H7 (cell line): Measurements from ENCODE around the gene CCNT2. TPM values are rescaled to one million over a fixed set of nuclear protein-coding genes. Genes with fewer than 3 reads are reported as not detected.
"Not testable (repeated sequence)": the region's sequence is repeated elsewhere in the genome, so short reads cannot be mapped to it uniquely, and the experiment has no call there.

Source experiments
- DNase-seq: peaks from one replicate; pipeline ENCODE4 v3.0.0; 2012
- H3K27me3 ChIP-seq: 2 replicates; pipeline ENCODE4 v1.6.0; 2011; ENCODE audit warnings: mild to moderate bottlenecking, low read length; ENCODE audit not compliant: control insufficient read depth, insufficient read depth
- H3K36me3 ChIP-seq: replicated peaks from 2 replicates; pipeline ENCODE4 v1.5.1; 2011; ENCODE audit warnings: low read length; ENCODE audit not compliant: control insufficient read depth, insufficient read depth
- H3K4me3 ChIP-seq: 2 replicates; pipeline ENCODE4 v1.5.1; 2011; ENCODE audit warnings: low read depth, mild to moderate bottlenecking, control low read depth, low read length, moderate library complexity; ENCODE audit not compliant: insufficient read depth
- total RNA-seq: library from RNA; depleted of rRNA; stranded (reverse); fragments of >200 nt; shearing (Covaris generic); gene quantifications from 2 replicates; pipeline ENCODE4 v1.2.3, GENCODE V29; 2014

Gene CCNT2
- total RNA-seq, 1 experiment from 2014 or later = 30.1 TPM

DNA sequence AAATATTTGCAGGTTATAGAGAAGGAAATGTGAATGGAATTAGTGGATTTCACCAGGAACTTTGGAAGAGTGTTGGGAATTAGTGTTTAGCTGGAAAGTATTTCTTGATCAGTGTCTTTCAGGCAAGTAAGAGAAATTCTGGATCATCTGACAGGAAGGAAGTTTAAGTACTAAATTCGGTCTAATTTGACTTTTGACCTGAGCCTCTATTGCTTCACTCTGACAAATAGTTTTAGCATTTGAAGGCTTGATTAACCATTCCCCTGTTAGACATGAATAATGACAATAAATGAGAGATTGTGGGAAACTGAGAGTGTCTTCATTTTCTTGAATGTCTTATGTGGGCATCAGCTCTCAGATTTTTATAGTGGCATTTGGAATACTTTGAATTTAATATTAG, 16.0 kb downstream of the CCNT2 start:
- peaks cover 3% of the 10 kb centered on the region for H3K36me3 ChIP-seq
- no peak for DNase-seq
- no peaks in the 10 kb centered on the region for H3K27me3 ChIP-seq
- no peak overlapping the region for H3K4me3 ChIP-seq

DNA sequence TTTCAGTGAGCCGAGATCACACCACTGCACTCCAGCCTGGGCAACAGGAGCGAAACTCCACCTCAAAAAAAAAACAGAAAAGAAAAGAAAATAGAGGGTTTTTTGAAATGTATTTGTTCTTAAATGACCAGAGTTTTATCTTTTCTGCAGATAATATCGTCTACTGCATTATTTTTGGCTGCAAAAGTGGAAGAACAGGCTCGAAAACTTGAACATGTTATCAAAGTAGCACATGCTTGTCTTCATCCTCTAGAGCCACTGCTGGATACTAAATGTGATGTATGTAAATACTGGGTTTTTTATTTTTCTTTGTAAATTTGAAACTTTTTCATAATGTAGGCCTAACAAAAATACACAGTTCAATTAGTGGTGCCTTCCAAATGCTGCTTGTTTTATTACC, 18.1 kb downstream of the CCNT2 start:
- Histone ChIP-seq H3K4me3 (no peak overlapping the region), H3K27me3 (no peaks in the 10 kb centered on the region), H3K36me3 (peaks cover 3% of the 10 kb centered on the region)
- no peak for DNase-seq

DNA sequence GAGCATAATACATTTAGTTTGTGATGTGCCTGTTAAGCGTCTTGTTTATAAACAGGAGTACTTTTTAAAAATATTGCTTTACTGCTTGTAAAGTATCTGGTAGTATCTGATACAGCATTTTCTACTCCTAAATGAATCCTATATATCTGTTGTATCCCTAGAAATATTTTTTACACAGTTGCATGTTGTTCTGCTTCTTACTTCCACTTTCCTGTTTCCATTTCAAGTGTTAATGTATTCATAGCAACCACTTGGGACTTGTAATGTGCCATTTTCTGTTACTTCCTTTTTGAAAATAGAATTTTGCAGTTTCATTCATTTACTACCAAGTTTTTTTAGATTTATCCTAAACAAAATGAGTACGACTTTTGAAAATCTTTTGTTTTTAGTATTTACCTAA, 24.9 kb downstream of the CCNT2 start:
- DNase-seq = no peak
- no peaks in the 10 kb centered on the region for H3K27me3 ChIP-seq
- no peak overlapping the region for H3K4me3 ChIP-seq
- H3K36me3 ChIP-seq = peaks cover 5% of the 10 kb centered on the region

DNA sequence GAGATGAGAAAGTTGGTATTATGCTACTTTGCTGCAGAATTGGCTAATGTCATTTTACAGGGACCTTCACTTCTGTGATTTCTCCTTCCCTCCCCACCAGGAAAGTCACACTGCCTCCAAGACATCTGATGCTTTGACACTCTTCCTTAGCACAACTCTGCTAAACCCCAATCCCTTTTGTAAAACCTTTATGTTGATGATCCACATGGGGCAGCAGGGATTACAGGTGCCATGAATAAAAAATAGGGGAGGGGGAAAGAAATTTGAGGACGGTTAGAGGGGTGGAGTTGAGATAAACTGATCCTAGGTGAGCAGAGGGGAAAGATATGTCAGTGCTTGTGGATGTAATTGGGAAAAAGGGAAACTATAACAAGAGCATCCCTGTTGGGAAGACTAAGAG, 26.4 kb downstream of the CCNT2 start:
- Histone ChIP-seq H3K27me3 (no peaks in the 10 kb centered on the region), H3K36me3 (peaks cover 6% of the 10 kb centered on the region), H3K4me3 (no peak overlapping the region)
- peak; percentile 14 for DNase-seq

DNA sequence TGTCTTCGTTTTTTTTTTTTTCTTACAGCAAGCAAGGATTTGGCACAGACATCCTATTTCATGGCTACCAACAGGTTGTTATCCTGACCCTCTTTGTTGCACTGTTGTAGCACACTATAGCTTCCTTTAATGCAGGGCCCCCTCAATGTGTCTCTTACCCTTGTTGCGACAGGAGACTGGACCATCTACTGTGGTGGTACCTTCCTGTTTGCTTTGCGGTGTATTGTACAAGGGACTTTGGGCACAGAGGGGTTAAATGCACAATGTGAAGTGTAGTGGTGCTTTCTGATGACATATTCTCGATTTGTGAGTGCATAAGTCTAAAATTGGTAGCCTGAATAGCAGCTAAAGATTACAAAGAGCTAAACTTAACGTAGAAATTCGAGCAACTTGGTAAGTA, 27.5 kb downstream of the CCNT2 start:
- Histone ChIP-seq H3K27me3 (no peaks in the 10 kb centered on the region), H3K4me3 (no peak overlapping the region), H3K36me3 (peaks cover 10% of the 10 kb centered on the region)
- no peak for DNase-seq

DNA sequence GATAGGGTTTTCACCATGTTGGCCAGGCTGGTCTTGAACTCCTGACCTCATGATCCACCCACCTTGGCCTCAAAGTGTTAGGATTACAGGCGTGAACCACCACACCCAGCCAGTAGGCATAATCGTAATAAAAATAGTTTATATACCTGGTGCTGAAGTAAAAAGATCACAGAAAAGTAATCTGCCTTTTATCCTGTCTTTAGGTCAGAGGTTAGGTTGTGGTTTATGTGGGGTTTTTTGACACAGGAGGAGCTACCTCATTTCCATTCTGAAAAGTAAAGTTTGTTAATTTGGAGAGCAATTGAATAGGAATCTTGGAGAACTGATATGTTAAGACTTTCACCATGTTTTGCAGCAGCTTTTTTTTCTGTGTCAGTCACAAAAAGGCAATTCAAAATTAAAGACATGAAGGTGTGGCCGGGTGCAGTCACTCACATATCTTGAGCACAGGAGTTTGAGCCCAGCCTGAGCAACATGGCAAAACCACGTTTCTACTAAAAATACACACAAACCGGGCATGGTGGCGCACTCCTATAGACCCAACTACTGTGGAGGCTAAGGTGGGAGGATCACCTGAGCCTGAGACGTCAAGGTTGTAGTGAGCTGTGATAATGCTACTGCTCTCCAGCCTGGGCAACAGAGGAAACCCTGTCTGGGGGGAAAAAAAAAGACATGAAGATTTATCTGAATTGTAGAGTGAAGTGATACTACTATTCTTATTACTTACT, 31.5 kb downstream of the CCNT2 start:
- DNase-seq = no peak
- no peaks in the 10 kb centered on the region for H3K27me3 ChIP-seq
- no peak overlapping the region for H3K4me3 ChIP-seq
- peaks cover 22% of the 10 kb centered on the region for H3K36me3 ChIP-seq

DNA sequence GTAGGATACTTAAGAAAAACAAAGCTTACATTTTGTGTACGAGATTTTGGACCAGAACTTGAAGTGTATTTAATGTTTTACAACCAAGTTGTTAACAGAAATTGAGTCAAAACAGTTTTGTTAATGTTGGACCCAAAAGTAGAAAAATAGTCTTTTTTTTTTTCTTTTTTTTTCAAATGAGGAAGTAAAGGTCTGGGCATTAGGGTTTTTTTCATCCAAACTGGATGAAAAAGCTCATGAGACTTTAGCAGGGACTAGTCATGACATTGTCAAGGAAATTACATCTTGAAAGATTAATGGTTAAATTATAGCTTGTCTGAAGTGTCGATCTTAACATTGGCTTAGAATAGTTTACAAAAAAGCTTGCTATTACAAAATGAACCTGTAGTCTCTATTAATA, 32.3 kb downstream of the CCNT2 start:
- Histone ChIP-seq H3K36me3 (peaks cover 23% of the 10 kb centered on the region), H3K27me3 (no peaks in the 10 kb centered on the region), H3K4me3 (no peak overlapping the region)
- no peak for DNase-seq

DNA sequence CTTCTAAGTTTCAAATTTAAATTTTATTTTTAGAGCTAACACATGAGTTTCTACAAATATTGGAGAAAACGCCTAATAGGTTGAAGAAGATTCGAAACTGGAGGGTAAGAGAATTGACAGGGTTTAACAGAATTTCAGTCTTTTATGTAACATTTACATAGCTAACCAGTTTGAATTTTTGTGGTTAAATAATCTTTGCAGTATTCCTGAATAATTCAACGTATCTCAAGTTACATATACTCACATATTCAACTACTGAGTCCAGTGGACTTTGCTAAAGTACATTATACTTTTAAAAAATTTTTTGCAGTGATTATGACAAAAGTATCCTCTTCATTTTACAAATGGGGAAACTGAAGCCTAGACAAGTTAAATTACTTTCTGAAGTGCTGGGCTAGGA, 34.0 kb downstream of the CCNT2 start:
- H3K36me3 ChIP-seq = peaks cover 22% of the 10 kb centered on the region
- H3K27me3 ChIP-seq = no peaks in the 10 kb centered on the region
- no peak for DNase-seq
- no peak overlapping the region for H3K4me3 ChIP-seq

DNA sequence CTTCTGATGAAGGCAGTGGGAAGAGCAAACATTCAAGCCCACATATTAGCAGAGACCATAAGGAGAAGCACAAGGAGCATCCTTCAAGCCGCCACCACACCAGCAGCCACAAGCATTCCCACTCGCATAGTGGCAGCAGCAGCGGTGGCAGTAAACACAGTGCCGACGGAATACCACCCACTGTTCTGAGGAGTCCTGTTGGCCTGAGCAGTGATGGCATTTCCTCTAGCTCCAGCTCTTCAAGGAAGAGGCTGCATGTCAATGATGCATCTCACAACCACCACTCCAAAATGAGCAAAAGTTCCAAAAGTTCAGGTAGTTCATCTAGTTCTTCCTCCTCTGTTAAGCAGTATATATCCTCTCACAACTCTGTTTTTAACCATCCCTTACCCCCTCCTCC, 35.4 kb downstream of the CCNT2 start:
- peaks cover 18% of the 10 kb centered on the region for H3K36me3 ChIP-seq
- no peak for DNase-seq
- H3K27me3 ChIP-seq = no peaks in the 10 kb centered on the region
- no peak overlapping the region for H3K4me3 ChIP-seq

DNA sequence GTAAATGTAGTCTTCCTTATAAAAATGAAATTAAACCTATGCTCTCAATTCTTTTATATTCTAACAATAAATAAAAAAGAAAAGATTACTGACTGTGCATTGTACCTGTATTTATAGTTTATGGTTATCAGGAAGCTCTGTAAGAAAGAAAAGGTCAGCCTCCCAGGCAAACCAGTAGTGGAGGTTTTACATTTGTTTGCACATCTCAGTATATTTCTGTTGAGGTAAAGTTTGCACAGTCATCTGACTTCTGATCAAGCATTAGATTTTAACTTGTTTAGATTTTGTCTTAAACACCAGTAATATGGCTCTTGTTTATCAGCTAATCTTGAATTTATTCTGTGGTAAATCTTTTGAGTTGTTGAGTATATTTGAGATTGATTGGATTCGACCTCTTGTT, 37.1 kb downstream of the CCNT2 start:
- Histone ChIP-seq H3K4me3 (no peak overlapping the region), H3K27me3 (no peaks in the 10 kb centered on the region), H3K36me3 (peaks cover 13% of the 10 kb centered on the region)
- no peak for DNase-seq

DNA sequence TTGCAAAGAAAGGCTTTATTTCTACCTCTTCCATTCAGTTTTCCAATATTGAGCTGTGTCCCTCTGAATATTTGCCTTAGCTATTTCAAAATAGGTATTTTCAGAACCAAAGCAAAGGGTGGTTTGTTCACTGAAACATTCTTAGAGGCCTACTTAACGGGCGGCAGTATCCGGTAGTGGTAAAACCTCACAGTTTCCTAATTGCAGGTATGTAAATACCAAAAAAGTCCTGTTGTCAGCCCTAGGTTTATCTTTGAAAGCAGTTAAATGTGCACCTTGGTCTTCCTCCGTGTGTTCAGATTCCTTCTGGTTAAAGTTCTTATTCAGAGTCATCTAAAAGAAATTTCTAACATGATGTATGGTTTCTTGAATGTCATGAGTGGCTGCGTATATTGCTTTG, 38.9 kb downstream of the CCNT2 start:
- H3K4me3 ChIP-seq = no peak overlapping the region
- no peak for DNase-seq
- no peaks in the 10 kb centered on the region for H3K27me3 ChIP-seq
- H3K36me3 ChIP-seq = peaks cover 13% of the 10 kb centered on the region

DNA sequence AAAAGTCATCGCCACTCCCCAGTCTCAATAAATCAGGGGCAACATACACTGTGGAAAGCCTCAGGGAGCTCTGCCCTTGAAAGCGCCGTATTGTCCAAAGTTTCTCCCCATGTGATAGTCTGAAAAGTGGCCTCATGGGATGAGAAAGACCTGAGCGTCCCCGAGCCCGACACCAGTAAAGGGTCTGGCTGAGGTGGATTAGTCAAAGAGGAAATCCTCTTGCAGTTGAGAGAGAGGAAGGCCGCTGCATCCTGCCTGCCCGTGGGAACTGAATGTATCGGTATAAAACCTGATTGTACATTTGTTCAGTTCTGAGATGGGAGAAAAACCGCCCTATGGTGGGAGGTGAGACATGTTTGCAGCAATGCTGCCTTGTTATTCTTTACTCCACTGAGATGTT, 48.5 kb downstream of the CCNT2 start:
- not testable (repeated sequence) for H3K4me3 ChIP-seq, H3K27me3 ChIP-seq, DNase-seq, H3K36me3 ChIP-seq

DNA sequence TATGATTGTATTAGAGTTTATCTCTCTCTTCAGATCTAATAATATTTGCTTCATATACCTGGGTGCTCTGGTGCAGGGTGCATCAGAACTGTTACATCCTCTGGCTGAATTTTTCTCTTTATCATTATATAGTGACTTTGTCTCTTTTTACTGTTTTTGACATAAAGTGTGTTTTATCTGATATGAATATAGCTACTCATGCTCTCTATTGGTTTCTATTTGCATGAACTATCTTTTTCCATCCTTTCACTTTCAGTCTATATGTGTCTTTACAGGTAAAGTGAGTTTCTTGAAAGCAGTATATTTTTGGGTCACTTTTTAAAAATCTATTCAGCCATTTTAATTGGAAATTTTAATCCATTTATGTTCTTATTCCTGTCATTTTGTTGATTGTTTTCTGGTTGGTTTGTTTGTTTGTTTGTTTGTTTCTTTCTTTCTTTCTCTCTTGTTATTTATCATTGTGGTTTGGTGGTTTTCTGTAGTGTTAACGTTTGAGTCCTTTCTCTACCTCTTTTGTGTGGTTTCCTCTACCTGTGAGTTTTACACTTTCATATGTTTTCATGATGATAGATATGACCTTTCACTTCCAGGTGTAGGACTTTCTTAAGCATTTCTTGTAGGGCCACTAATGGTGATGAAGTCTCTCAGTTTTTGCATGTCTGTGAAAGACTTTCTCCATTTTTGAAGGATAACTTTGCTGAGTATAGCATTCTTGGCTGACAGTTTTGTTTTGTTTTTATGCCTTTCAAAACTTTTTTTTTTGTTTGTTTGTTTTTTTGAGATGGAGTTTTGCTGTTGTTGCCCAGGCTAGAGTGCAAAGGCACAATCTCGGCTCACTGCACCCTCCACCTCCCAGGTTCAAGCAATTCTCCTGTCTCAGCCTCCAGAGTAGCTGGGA, 54.9 kb downstream of the CCNT2 start:
- H3K4me3 ChIP-seq = no peak overlapping the region
- no peak for DNase-seq
- no peaks in the 10 kb centered on the region for H3K27me3 ChIP-seq
- no peaks in the 10 kb centered on the region for H3K36me3 ChIP-seq

DNA sequence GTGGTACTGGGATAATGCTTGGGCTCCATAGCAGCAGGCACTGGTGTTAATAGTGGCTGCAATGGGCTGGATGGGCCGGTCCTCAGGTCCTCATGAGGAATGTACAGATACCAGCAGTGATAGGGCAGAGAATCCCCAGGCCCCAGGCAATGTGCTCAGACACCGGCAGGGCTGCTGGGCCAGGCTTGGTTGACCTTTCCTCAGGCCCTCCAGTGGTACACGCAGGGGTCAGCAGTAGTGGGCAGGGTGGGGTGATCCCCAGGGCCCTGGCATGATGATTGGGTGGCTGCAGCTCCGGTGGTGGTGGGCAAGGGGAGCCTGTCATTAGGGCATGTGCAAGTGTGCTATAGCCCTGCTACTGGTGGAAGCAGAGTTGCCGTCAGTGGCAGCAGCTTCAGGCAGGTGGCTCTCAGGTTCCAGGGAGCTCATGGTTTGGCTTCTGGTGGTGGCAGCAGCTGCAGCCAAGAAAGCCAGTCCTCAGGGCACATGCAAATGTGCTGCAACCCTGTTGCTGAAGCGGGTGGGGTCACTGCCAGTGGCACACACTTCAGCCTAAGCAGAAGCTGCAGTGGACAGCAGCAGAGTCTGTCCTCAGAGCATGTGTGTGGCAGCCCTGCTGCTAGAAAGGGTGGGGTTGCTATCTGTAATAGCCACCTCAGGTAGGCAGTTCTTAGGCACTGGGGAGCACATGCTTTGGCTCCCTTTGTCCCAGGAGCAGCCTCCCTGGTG, 56.8 kb downstream of the CCNT2 start:
- DNase-seq = no peak
- no peaks in the 10 kb centered on the region for H3K27me3 ChIP-seq
- no peaks in the 10 kb centered on the region for H3K36me3 ChIP-seq
- H3K4me3 ChIP-seq = no peak overlapping the region
